GM19438 (cell line): Measurements from ENCODE around the gene SLC51B.
A peak's percentile ranks its signal among the peaks of the same experiment; 100 is the strongest.
"Not testable (repeated sequence)": the region's sequence is repeated elsewhere in the genome, so short reads cannot be mapped to it uniquely, and the experiment has no call there.

ENCODE experiments used
- ATAC-seq: cut with Tn5 transposase; IDR thresholded peaks from one replicate; pipeline ENCODE4 v1.9.1; 2021; ENCODE audit warnings: low read depth; ENCODE audit not compliant: unreplicated experiment

SLC51B gene

DNA sequence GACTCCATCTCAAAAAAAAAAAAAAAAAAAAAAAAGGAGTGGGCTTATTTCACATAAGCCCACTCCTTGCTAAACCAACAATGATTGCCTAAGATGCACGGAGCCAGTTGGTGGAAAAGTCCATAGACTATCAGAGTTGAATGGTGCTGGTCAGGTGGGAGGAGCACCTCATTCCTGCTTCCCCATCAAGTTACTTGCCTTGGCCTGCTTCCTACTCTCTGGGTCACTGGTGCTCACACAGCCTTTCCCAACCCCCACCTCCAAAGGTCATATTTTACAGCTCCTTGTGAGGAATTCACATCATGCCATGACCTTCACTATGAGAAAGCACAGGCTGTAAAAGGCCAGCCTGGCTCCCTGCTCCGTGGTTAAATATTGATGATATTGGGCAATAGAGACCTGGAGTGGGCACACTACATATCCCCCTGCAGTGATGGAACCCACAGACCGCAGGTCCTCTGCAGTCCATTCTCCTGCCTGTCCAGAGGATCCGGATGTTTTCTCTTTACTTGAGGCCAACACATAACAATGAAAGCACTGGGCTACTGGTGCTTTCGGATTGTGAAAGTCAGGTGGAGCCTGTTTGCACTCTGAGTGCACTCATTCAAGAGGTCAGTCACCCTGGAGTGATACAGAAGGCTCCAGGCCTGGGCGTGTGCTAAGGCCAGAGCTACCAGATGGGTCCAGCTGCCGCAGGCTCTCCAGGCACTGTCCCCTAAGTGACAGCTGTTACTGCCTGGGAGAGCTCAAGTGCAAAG, at the start of gene SLC51B:
SLC51B (plus strand) TSS at position 664 of the 758 bp plus-strand sequence. CDS start 4,618 bp downstream, outside the sequence.
- no peak for ATAC-seq

DNA sequence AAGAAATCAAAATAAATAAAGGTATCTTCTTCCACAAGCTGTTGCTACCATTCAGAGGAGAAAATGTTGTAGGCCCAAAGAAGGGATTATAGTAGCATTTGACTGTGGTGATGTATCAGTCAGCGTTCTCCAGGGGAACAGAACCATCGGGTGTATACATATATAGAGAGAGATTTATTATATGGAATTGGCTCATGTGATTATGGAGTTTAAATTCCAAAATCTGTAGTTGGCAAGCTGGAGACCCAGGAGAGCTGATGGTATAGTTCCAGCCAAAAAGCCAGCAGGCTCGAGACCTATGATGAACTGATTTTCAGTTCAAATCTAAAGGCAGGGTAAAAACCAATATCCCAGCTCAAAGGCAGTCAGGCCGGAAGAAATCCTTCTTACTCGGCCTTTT, 48.1 kb upstream of the SLC51B start:
- ATAC-seq = no peak

- no peak for ATAC-seq
These were observed 47.3 kb upstream of the SLC51B start for GRCh38 chr15:64997745-64998375.

GRCh38 chr15:65004993-65005392, 40.2 kb upstream of the SLC51B start:
- no peak for ATAC-seq

- no peak for ATAC-seq
These were observed 38.3 kb upstream of the SLC51B start for GRCh38 chr15:65006876-65007275.

GRCh38 chr15:65008983-65009382, 36.2 kb upstream of the SLC51B start:
- ATAC-seq = no peak

DNA sequence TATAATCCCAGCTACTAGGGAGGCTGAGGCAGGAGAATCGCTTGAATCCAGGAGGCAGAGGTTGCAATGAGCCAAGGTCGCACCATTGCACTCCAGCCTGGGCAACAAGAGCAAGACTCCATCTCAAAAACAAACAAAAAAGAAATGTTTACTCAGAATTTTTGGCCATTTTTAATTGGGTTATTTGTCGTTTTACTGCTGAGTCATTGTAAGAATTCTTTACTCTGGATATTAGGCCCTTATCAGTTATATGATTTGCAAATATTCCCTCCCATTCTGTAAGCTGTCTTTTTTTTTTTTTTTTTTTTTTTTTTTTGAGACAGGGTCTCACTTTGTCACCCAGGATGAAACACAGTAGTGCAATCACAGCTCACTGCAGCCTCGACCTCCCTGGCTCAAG, 34.0 kb upstream of the SLC51B start:
- ATAC-seq = not testable (repeated sequence)

- ATAC-seq = no peak
These were observed 24.8 kb upstream of the SLC51B start for GRCh38 chr15:65020419-65020818.

GRCh38 chr15:65021488-65021887, 23.7 kb upstream of the SLC51B start:
- ATAC-seq = no peak

- no peak for ATAC-seq
These were observed 18.4 kb upstream of the SLC51B start for GRCh38 chr15:65026756-65027155.

DNA sequence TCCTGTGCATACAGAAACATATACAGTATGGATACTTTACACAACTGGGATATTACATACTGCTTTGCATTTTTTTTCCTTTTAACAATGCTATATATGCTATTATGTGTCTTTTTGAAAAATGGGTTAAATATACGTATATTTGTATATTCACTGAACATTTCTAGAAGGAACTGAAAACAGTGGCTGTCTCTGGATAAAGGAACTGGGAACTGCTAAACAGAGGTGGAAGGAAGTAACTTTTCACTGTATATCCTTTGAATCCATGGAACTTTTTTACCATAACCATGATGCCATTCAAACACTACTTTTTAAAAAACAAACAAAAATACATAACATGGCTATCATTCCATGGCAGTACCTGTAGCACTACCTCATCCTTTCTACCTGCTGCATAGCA, 17.6 kb upstream of the SLC51B start:
- ATAC-seq = no peak

- no peak for ATAC-seq
These were observed 16.8 kb upstream of the SLC51B start for GRCh38 chr15:65028338-65028737.

- peak; percentile 63 for ATAC-seq
These were observed 16.1 kb upstream of the SLC51B start, which contains the start of gene MTFMT for GRCh38 chr15:65028921-65029735. Gene MTFMT, minus strand, starts transcription at chr15:65029639. Its CDS starts 26 bp downstream, at chr15:65029613.

GRCh38 chr15:65029736-65030208, 15.4 kb upstream of the SLC51B start:
- no peak for ATAC-seq

- no peak for ATAC-seq
These were observed 12.2 kb upstream of the SLC51B start for GRCh38 chr15:65032801-65033537.

DNA sequence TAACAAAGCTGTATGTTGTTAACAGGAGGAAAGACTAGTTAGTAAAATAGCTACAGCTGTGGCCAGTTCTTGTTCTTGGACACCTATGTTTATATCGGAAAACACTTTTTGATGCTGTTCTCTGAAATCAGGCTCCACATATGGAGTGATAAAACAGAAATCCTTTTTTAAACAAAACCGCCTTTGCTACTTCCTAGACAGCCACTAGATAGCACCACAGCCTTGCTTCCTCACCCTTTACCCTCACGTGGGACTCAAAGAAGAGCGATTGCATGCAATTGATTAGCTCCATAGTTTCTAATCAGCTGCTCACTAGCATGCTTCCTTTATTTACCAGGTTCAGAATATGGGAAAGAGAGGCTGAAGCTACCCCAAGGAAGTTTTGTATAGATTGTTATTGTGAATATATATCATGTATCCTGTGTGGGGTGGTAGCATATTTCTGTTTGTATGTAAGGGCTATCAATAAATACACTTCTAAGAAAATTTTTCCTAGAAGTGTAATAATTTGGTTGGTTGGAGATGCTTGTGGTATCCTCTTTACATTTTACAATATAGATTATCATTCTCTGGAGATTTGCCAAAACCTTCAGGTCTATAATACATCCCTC, 11.4 kb upstream of the SLC51B start:
- no peak for ATAC-seq

GRCh38 chr15:65034719-65035118, 10.5 kb upstream of the SLC51B start:
- ATAC-seq = no peak

GRCh38 chr15:65037309-65037708, 7.9 kb upstream of the SLC51B start:
- ATAC-seq = no peak

- ATAC-seq = no peak
These were observed 6.8 kb upstream of the SLC51B start for GRCh38 chr15:65038428-65038827.

DNA sequence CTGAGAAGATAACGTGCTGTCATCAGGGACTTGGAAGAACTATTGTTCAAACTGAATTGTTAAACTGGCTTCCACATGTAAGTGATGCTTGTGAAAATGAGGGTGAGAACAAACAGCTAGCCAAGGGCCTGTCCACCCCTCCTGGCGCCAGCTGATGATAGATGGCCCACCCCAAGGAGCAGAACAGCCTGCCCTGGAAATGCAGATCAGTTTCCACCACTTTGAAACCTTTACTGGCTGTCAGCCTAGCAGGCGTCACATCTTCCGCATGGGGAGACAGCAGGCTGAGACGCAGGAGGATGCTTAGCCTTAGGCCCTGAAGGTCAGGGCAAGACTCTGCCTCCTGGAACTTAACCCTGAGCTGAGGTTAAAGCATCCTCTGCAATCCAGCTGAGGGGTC, 6.4 kb upstream of the SLC51B start:
- ATAC-seq = no peak
